Ascending aorta (tissue), 2 donors: Measurements from ENCODE around the gene MAGIX. TPM values are rescaled to one million over a fixed set of nuclear protein-coding genes. Genes with fewer than 3 reads are reported as not detected.

Experiments used
- DNase-seq, 2 donors: peaks; one replicate each; pipeline ENCODE4 v3.0.0-alpha.2; 2019; ENCODE audit warnings: low spot score in 2 of 2
- H3K27ac ChIP-seq, 2 donors: fragments of 200-600 bp; sonication (generic); one replicate each; pipeline ENCODE4 v1.5.1; 2016 to 2017; ENCODE audit warnings: mild to moderate bottlenecking in 1 of 2
- H3K27me3 ChIP-seq: fragments of 200-600 bp; sonication (generic); one replicate; pipeline ENCODE4 v1.5.1; 2017
- H3K36me3 ChIP-seq, 2 donors: fragments of 200-600 bp; sonication (generic); one replicate each; pipeline ENCODE4 v1.5.1; 2016
- H3K4me1 ChIP-seq, 2 donors: fragments of 200-600 bp; sonication (generic); one replicate each; pipeline ENCODE4 v1.5.1; 2016 to 2017; ENCODE audit warnings: mild to moderate bottlenecking in 1 of 2
- H3K4me3 ChIP-seq, 2 donors: fragments of 200-600 bp; sonication (generic); one replicate each; pipeline ENCODE4 v1.5.1; 2016 to 2017; ENCODE audit warnings: mild to moderate bottlenecking in 1 of 2
- H3K9me3 ChIP-seq, 2 donors: fragments of 200-600 bp; sonication (generic); one replicate each; pipeline ENCODE4 v1.5.1; 2016
- CTCF ChIP-seq, 3 experiments: fragments of 200-600 bp in 2 of 3; fragments of 450-650 bp in 1 of 3; sonication (generic) in 2 of 3; IDR thresholded peaks; one replicate each; pipeline ENCODE4 v1.5.1; 2016 to 2019; ENCODE audit warnings: antibody characterized with exemption in 3 of 3, mild to moderate bottlenecking in 1 of 3, moderate library complexity in 1 of 3
- intact Hi-C: fragments of 100-400 bp; cut with DNase I; formaldehyde crosslinking; loops from one replicate; pipeline ENCODE4 v1.15.1; 2023
- total RNA-seq: library from RNA; depleted of rRNA; stranded (reverse); fragments of >200 nt; gene quantifications from one replicate; pipeline ENCODE4 v1.1.0, GENCODE V29; 2016

Gene MAGIX
- total RNA-seq, 1 donor from 2014 or later = 0.32 TPM

GRCh38 chrX:49211074-49211473 is 48.5 kb downstream of the MAGIX start:
- H3K36me3 ChIP-seq = no peaks in the 10 kb centered on the region
- no peaks in the 10 kb centered on the region for H3K27me3 ChIP-seq
- intact Hi-C loops = no loop called here
- no peaks in the 10 kb centered on the region for H3K9me3 ChIP-seq
- TF ChIP-seq CTCF (IDR thresholded peaks at IDR 0.05) = no peak
- H3K27ac ChIP-seq = no peak overlapping the region
- H3K4me1 ChIP-seq = no peaks in the 10 kb centered on the region
- DNase-seq = no peak
- H3K4me3 ChIP-seq = no peak overlapping the region

GRCh38 chrX:49212209-49212608 is 49.7 kb downstream of the MAGIX start:
- no peak for TF ChIP-seq CTCF (IDR thresholded peaks at IDR 0.05)
- H3K4me3 ChIP-seq = no peak overlapping the region
- no peaks in the 10 kb centered on the region for H3K27me3 ChIP-seq
- no peaks in the 10 kb centered on the region for H3K9me3 ChIP-seq
- intact Hi-C loops = no loop called here
- H3K27ac ChIP-seq = no peak overlapping the region
- DNase-seq = no peak
- H3K4me1 ChIP-seq = no peaks in the 10 kb centered on the region
- H3K36me3 ChIP-seq = no peaks in the 10 kb centered on the region

- H3K4me3 ChIP-seq = no peak overlapping the region
- no peak overlapping the region for H3K27ac ChIP-seq
- TF ChIP-seq CTCF (IDR thresholded peaks at IDR 0.05) = no peak
- H3K27me3 ChIP-seq = no peaks in the 10 kb centered on the region
- DNase-seq = no peak
- no peaks in the 10 kb centered on the region for H3K9me3 ChIP-seq
- no peaks in the 10 kb centered on the region for H3K36me3 ChIP-seq
- intact Hi-C loops = no loop called here
- H3K4me1 ChIP-seq = no peaks in the 10 kb centered on the region
These were observed 50.3 kb downstream of the MAGIX start for GRCh38 chrX:49212861-49213260.

GRCh38 chrX:49214416-49214815 is 51.9 kb downstream of the MAGIX start:
- no peaks in the 10 kb centered on the region for H3K27me3 ChIP-seq
- TF ChIP-seq CTCF (IDR thresholded peaks at IDR 0.05) = no peak
- intact Hi-C loops = no loop called here
- no peaks in the 10 kb centered on the region for H3K4me1 ChIP-seq
- H3K4me3 ChIP-seq = no peak overlapping the region
- DNase-seq = no peak
- H3K36me3 ChIP-seq = no peaks in the 10 kb centered on the region
- no peak overlapping the region for H3K27ac ChIP-seq
- H3K9me3 ChIP-seq = no peaks in the 10 kb centered on the region

- Histone ChIP-seq H3K27ac (no peak overlapping the region), H3K4me1 (no peaks in the 10 kb centered on the region), H3K4me3 (no peak overlapping the region), H3K27me3 (no peaks in the 10 kb centered on the region), H3K36me3 (no peaks in the 10 kb centered on the region), H3K9me3 (no peaks in the 10 kb centered on the region)
- intact Hi-C loops = no loop called here
- no peak for DNase-seq
- no peak for TF ChIP-seq CTCF (IDR thresholded peaks at IDR 0.05)
These were observed 52.5 kb downstream of the MAGIX start for GRCh38 chrX:49214996-49215526.

Other genes with a start within 250 kb of the MAGIX start
- gene PIM2, start 243.7 kb upstream of the MAGIX start, total RNA-seq = 5.6 TPM
- 72.3 TPM for gene OTUD5, start 205.2 kb upstream of the MAGIX start, total RNA-seq
- gene KCND1, start 190.9 kb upstream of the MAGIX start, total RNA-seq = 10.4 TPM
- gene GRIPAP1, start 160.5 kb upstream of the MAGIX start, total RNA-seq = 15.0 TPM
- gene TFE3, start 119.4 kb upstream of the MAGIX start, total RNA-seq = 141 TPM
- 0.11 TPM for gene CCDC120, start 103.8 kb upstream of the MAGIX start, total RNA-seq
- 48.4 TPM for gene PRAF2, start 88.8 kb upstream of the MAGIX start, total RNA-seq
- gene WDR45, start 82.9 kb upstream of the MAGIX start, total RNA-seq = 169 TPM
- 19.4 TPM for gene GPKOW, start 39.0 kb upstream of the MAGIX start, total RNA-seq
- gene PLP2, start 9.1 kb downstream of the MAGIX start, total RNA-seq = 51.6 TPM
- gene PRICKLE3, start 23.6 kb downstream of the MAGIX start, total RNA-seq = 25.3 TPM
- gene SYP, start 37.4 kb downstream of the MAGIX start, total RNA-seq = 0.53 TPM
- gene CACNA1F, start 70.6 kb downstream of the MAGIX start, total RNA-seq = not detected
- 22.6 TPM for gene CCDC22, start 72.7 kb downstream of the MAGIX start, total RNA-seq
- not detected for gene FOXP3, start 102.0 kb downstream of the MAGIX start, total RNA-seq
- 14.8 TPM for gene PPP1R3F, start 107.0 kb downstream of the MAGIX start, total RNA-seq
- not detected for gene GAGE10, start 140.9 kb downstream of the MAGIX start, total RNA-seq
- gene GAGE12J, start 159.3 kb downstream of the MAGIX start, total RNA-seq = not detected
- gene GAGE13, start 168.8 kb downstream of the MAGIX start, total RNA-seq = not detected